SHP77 treated with DMSO at 0.1 percent for 48 hours (cell line): ENCODE data around the gene ANKRD55.
"Not testable (repeated sequence)": the region's sequence is repeated elsewhere in the genome, so short reads cannot be mapped to it uniquely, and the experiment has no call there.

Experiments used
- DNase-seq: peaks from one replicate; lab custom pipeline; 2025; lab: John Stamatoyannopoulos, UW

Gene ANKRD55

GRCh38 chr5:56144211-56144610 lies 88.9 kb downstream of the ANKRD55 start:
- DNase-seq: no peak

GRCh38 chr5:56143373-56143714 lies 89.8 kb downstream of the ANKRD55 start:
- no peak for DNase-seq

- DNase-seq: no peak
These were observed 90.3 kb downstream of the ANKRD55 start for GRCh38 chr5:56142614-56143372.

- DNase-seq: no peak
These were observed 90.9 kb downstream of the ANKRD55 start for GRCh38 chr5:56142233-56142613.

GRCh38 chr5:56140073-56140472 lies 93.1 kb downstream of the ANKRD55 start:
- DNase-seq: no peak

GRCh38 chr5:56130664-56131063 lies 102.5 kb downstream of the ANKRD55 start:
- no peak for DNase-seq

GRCh38 chr5:56129288-56129687 lies 103.8 kb downstream of the ANKRD55 start:
- no peak for DNase-seq

GRCh38 chr5:56128113-56128512 lies 105.0 kb downstream of the ANKRD55 start:
- DNase-seq: no peak

GRCh38 chr5:56126487-56127179 lies 106.5 kb downstream of the ANKRD55 start:
- DNase-seq: no peak

GRCh38 chr5:56123531-56124243 lies 109.4 kb downstream of the ANKRD55 start:
- no peak for DNase-seq

- not testable (repeated sequence) for DNase-seq
These were observed 110.7 kb downstream of the ANKRD55 start for GRCh38 chr5:56122360-56122985.

- no peak for DNase-seq
These were observed 114.1 kb downstream of the ANKRD55 start for GRCh38 chr5:56119050-56119449.

GRCh38 chr5:56116599-56117141 lies 116.5 kb downstream of the ANKRD55 start:
- no peak for DNase-seq

GRCh38 chr5:56115589-56115988 lies 117.5 kb downstream of the ANKRD55 start:
- DNase-seq: no peak

GRCh38 chr5:56112526-56113121 lies 120.5 kb downstream of the ANKRD55 start:
- no peak for DNase-seq

GRCh38 chr5:56111404-56111781 lies 121.7 kb downstream of the ANKRD55 start:
- DNase-seq: no peak

GRCh38 chr5:56110646-56111403 lies 122.3 kb downstream of the ANKRD55 start:
- DNase-seq: no peak

- no peak for DNase-seq
These were observed 124.9 kb downstream of the ANKRD55 start for GRCh38 chr5:56108246-56108645.

- no peak for DNase-seq
These were observed 126.3 kb downstream of the ANKRD55 start for GRCh38 chr5:56106837-56107236.

- DNase-seq: no peak
These were observed 127.4 kb downstream of the ANKRD55 start for GRCh38 chr5:56105511-56106291.
